HG03108 (cell line): ENCODE data around the gene UNC93A.
"Not testable (repeated sequence)": the region's sequence is repeated elsewhere in the genome, so short reads cannot be mapped to it uniquely, and the experiment has no call there.

ENCODE experiments used
- ATAC-seq: cut with Tn5 transposase; IDR thresholded peaks from one replicate; pipeline ENCODE4 v1.9.1; 2021; ENCODE audit warnings: moderate library complexity; ENCODE audit not compliant: unreplicated experiment

The UNC93A gene

GRCh38 chr6:167338541-167339117 is 47.5 kb downstream of the UNC93A start:
- no peak for ATAC-seq

- ATAC-seq = no peak
These were observed 50.0 kb downstream of the UNC93A start for GRCh38 chr6:167341038-167341583.

GRCh38 chr6:167341665-167342655 is 50.8 kb downstream of the UNC93A start:
- no peak for ATAC-seq

- ATAC-seq = no peak
These were observed 51.9 kb downstream of the UNC93A start for GRCh38 chr6:167342879-167343610.

- no peak for ATAC-seq
These were observed 54.2 kb downstream of the UNC93A start for GRCh38 chr6:167345348-167345747.

- no peak for ATAC-seq
These were observed 54.8 kb downstream of the UNC93A start for GRCh38 chr6:167345960-167346359.

GRCh38 chr6:167347226-167347625 is 56.1 kb downstream of the UNC93A start:
- ATAC-seq = no peak

GRCh38 chr6:167349631-167350274 is 58.6 kb downstream of the UNC93A start:
- ATAC-seq = no peak

GRCh38 chr6:167350275-167350696 is 59.2 kb downstream of the UNC93A start:
- no peak for ATAC-seq

GRCh38 chr6:167350731-167351655 is 59.9 kb downstream of the UNC93A start:
- peak; percentile 46 for ATAC-seq

- ATAC-seq = peak; percentile 40
These were observed 60.7 kb downstream of the UNC93A start for GRCh38 chr6:167351656-167352345.

- ATAC-seq = no peak
These were observed 65.8 kb downstream of the UNC93A start for GRCh38 chr6:167356874-167357273.

GRCh38 chr6:167358394-167358793 is 67.3 kb downstream of the UNC93A start:
- not testable (repeated sequence) for ATAC-seq

- ATAC-seq = not testable (repeated sequence)
These were observed 70.1 kb downstream of the UNC93A start for GRCh38 chr6:167361170-167361569.
